Heart right ventricle (tissue), 16 donors: Measurements from ENCODE around the gene TFEB. TPM values are rescaled to one million over a fixed set of nuclear protein-coding genes. Genes with fewer than 3 reads are reported as not detected.

Experiments
- ATAC-seq, 8 donors: fragments of 200-7000 bp; cut with Tn5 transposase; one replicate each; pipeline ENCODE4 v1.9.1; 2020; ENCODE audit warnings: mild to moderate bottlenecking in 8 of 8, moderate library complexity in 8 of 8, moderate number of reproducible peaks in 1 of 8
- DNase-seq, 2 donors: peaks; one replicate each; pipeline ENCODE4 v3.0.0-alpha.2; 2020
- H3K27ac ChIP-seq, 10 donors: fragments of 200-600 bp; sonication (generic) in 2 of 10; one replicate each; pipeline versions ENCODE4 v1.5.0 to v1.8.0; 2020 to 2022; ENCODE audit warnings: mild to moderate bottlenecking in 3 of 10
- H3K27me3 ChIP-seq, 7 donors: fragments of 200-600 bp; one replicate each; pipeline ENCODE4 v1.8.0; 2021 to 2022; ENCODE audit warnings: mild to moderate bottlenecking in 2 of 7
- H3K36me3 ChIP-seq, 9 donors: fragments of 200-600 bp; sonication (generic) in 1 of 9; one replicate each; pipeline versions ENCODE4 v1.5.0 to v1.8.0; 2020 to 2022; ENCODE audit warnings: mild to moderate bottlenecking in 2 of 9
- H3K4me1 ChIP-seq, 9 donors: fragments of 200-600 bp; sonication (generic) in 1 of 9; one replicate each; pipeline versions ENCODE4 v1.5.0 to v1.8.0; 2020 to 2022; ENCODE audit warnings: mild to moderate bottlenecking in 4 of 9
- H3K4me3 ChIP-seq, 10 donors: fragments of 200-600 bp; sonication (generic) in 2 of 10; one replicate each; pipeline versions ENCODE4 v1.5.0 to v1.8.0; 2020 to 2022; ENCODE audit warnings: mild to moderate bottlenecking in 7 of 10, moderate library complexity in 2 of 10
- H3K9me3 ChIP-seq, 11 donors: fragments of 200-600 bp in 10 of 11; sonication (generic) in 2 of 11; one replicate each; pipeline versions ENCODE4 v1.5.0 to v1.8.0; 2013 to 2022; ENCODE audit warnings: mild to moderate bottlenecking in 2 of 11, control low read depth in 1 of 11, moderate library complexity in 1 of 11
- WGBS, 2 donors: extraction: QIAGEN DNeasy Blood & Tissue Kit; methylation state at CpG; one replicate each; pipeline ENCODE4 v1.1.7; 2013; ENCODE audit warnings: inconsistent platforms in 1 of 2; 5-methylcytosine and 5-hydroxymethylcytosine counted together
- intact Hi-C, 10 donors: fragments of 100-400 bp; cut with DNase I; formaldehyde crosslinking; loops; one replicate each; pipeline versions ENCODE4 v1.11.1 to v1.14.2; 2022
- polyA plus RNA-seq, 2 donors: library from polyadenylated mRNA; stranded (reverse); fragments of 200-250 nt; gene quantifications; one replicate each; pipeline ENCODE4 v1.2.3, GENCODE V29; 2013
- total RNA-seq, 10 donors: library from RNA; stranded (reverse); fragmentation: NEBNext Ultra II Directional in 3 of 10; extraction: Animal tissue kit (Norgen Biotek cat#: 25700) in 3 of 10; gene quantifications; one replicate each; pipeline versions ENCODE4 v1.2.1 to v1.2.4, GENCODE V29; 2021 to 2023
- TF ChIP-seq, protein P1 (sequence below), 9 donors: fragments of 200-600 bp; sonication (generic) in 2 of 9; IDR thresholded peaks; one replicate each; pipeline versions ENCODE4 v1.5.0 to v1.8.0; 2021 to 2022; ENCODE audit warnings: antibody characterized with exemption in 9 of 9, mild to moderate bottlenecking in 5 of 9, moderate library complexity in 1 of 9
- donor health status: Arrhythmogenic right ventricular cardiomyopathy.
- donor health status: ischemic (EF 13 %, LVEDD 7.1; RV severe dilation, severe dysfunction).
- donor health status: healthy with polysubstance abuse.
- donor health status: DM: no; HTN: yes; CAD: no.
- donor health status: DM: no; HTN: no; CAD: no.
- donor health status: ischemic (EF 25% LVEDD 6.9; RV normal size, moderate dysfunction).
- donor health status: ischemic (EF 25% LVEDD 5.7; RV mildly dilated, moderate dysfunction).
- donor health status: healthy.
- donor health status: DM: yes; HTN: yes; CAD: no.
- donor health status: Ischemic cardiomyopathy.
- donor health status: ischemic (EF 35%, LVEDD 5.7; RV mildly dilated, moderate dysfunction).
- donor health status: nonischemic (EF 11% LVEDD 7.7; RV severe dilation, severe dysfunction).
- donor health status: DM: yes; HTN: yes; CAD: no.
- donor health status: PGD.
- donor health status: ischemic (EF 29% LVEDD 5.4; RV normal size, mild dysfunction).
- donor health status: nonischemic (EF 23%, LVEDD 6.1; RV moderate dilation, normal function).

Gene TFEB
- total and polyA plus RNA-seq, 12 donors, result 29.2 to 52.3 (median 39.6) TPM

DNA sequence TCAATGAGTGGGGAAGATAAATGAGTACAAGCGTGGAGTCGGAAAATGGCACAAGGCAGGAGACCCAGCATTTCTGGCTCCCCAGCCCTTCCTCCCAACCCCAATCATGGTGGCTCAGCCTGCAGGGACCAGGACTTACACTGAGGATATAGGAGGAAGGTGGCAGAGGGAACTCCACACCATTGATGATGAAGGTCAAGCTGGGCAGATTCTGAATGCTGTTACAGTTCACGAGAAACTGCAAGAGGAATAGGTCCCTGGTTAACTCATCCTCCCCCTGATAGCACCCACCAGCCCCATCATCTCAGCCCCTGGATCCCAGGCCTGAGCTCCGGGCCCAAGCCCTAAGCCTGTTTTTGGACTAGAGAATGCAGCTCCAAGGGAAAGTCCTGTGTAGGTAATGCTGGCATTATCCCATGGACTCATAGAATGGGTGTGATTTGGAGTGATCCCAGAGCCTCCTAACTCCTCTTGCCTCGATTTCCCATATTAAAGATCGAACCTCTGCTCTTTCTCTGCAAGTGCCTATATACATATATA is 2.3 kb upstream of the TFEB start:
- ATAC-seq, result no peak
- no peaks in the 10 kb centered on the region for H3K9me3 ChIP-seq
- DNase-seq, result no peak
- H3K4me1 ChIP-seq, result peaks cover 9 to 22% (median 18%) of the 10 kb centered on the region in 9 donors
- no peaks in the 10 kb centered on the region for H3K27me3 ChIP-seq
- 91 to 92% methylated on average over 6 of the region's 6 CpGs for WGBS, 2 donors
- no peak overlapping the region for H3K4me3 ChIP-seq
- no peak overlapping the region for H3K27ac ChIP-seq
- no peaks in the 10 kb centered on the region for H3K36me3 ChIP-seq
- intact Hi-C loops, result loop anchor here in 4 of 10 donors (5.0 kb wide), 2 partner anchors 40 to 45 kb away; partner anchors contain the start of genes FRS3 (in 3 of the 4) and PRICKLE4 (in 1 of the 4)
- TF ChIP-seq, protein P1, sequence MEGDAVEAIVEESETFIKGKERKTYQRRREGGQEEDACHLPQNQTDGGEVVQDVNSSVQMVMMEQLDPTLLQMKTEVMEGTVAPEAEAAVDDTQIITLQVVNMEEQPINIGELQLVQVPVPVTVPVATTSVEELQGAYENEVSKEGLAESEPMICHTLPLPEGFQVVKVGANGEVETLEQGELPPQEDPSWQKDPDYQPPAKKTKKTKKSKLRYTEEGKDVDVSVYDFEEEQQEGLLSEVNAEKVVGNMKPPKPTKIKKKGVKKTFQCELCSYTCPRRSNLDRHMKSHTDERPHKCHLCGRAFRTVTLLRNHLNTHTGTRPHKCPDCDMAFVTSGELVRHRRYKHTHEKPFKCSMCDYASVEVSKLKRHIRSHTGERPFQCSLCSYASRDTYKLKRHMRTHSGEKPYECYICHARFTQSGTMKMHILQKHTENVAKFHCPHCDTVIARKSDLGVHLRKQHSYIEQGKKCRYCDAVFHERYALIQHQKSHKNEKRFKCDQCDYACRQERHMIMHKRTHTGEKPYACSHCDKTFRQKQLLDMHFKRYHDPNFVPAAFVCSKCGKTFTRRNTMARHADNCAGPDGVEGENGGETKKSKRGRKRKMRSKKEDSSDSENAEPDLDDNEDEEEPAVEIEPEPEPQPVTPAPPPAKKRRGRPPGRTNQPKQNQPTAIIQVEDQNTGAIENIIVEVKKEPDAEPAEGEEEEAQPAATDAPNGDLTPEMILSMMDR (IDR thresholded peaks at IDR 0.05), result no peak

DNA sequence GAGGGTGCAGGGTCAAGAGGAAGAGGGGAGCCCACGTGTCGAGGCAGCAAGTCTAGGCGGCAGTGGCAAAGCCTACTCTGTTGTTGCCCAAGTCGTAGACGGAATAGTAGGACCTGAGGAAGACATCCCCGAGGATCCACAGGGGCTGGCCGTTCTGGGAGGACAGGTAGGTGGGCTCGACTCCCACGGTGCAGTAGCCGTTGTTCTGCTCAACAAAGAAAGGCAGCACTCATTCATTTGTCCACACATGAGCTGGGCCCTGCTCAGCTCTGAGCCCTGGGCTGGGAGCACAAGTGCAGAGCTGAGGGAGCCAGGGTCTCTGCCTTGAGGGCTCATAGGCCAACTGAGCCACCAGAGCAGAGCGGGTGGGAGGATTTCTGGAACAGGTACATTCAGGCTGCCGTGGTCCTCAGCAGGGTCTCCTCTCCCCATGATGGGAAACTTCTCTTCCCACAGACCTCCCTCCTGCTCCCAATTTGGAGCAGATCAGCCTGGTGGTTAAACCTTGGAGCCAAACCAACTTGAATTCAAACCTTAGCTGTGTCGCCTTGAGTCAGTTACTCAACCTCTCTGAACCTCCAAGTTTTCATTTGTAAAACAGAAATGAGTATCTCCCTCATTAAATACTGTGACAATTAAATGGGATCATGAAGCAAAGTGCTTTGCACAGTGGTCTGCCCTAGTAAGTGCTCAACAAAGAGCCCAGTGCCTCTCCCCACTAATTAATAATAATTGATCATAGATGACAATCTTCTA is 1.6 kb upstream of the TFEB start:
- H3K36me3 ChIP-seq, result no peaks in the 10 kb centered on the region
- DNase-seq (no peak), ATAC-seq (no peak)
- TF ChIP-seq, protein P1 (IDR thresholded peaks at IDR 0.05), result no peak
- WGBS, 2 donors, result 82 to 85% methylated on average over 13 of the region's 13 CpGs
- H3K27me3 ChIP-seq, result no peaks in the 10 kb centered on the region
- no peak overlapping the region for H3K4me3 ChIP-seq
- peaks cover 11 to 28% (median 24%) of the 10 kb centered on the region in 9 donors for H3K4me1 ChIP-seq
- intact Hi-C loops, result loop anchor here in 4 of 10 donors (5.0 kb wide), 2 partner anchors 40 to 45 kb away; partner anchors contain the start of genes FRS3 (in 3 of the 4) and PRICKLE4 (in 1 of the 4)
- no peaks in the 10 kb centered on the region for H3K9me3 ChIP-seq
- no peak overlapping the region for H3K27ac ChIP-seq

DNA sequence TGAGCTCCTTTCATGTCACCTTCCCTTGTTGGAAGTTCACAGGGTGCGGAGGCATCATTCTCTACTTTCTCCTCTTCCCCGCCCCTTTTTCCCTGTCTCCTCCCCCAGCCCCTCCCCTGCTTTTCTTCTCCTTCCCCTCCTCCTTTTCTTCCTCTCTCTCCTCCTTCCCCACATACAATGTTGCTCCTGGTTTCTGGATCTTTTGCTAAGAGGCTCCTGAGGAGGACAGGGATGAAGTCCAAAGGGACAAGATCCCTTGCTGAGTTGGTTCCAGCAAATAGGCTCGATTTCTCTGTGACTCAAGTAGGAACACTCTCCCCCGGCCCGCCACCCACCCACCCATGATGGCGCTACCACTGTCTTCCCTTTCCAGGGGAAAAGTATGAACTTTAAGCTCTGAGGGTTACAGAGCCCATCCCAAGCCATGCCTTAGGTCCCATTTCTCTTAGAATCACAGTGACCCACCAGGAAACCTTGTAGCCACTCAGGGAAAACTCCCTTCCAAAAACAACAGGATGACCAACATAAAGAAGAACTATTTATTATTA is 852 bp upstream of the TFEB start:
- intact Hi-C loops, result loop anchor here in 4 of 10 donors (5.0 kb wide), 2 partner anchors 41 to 46 kb away; partner anchors contain the start of genes FRS3 (in 3 of the 4) and PRICKLE4 (in 1 of the 4)
- 59 to 64% methylated on average over 6 of the region's 6 CpGs for WGBS, 2 donors
- Histone ChIP-seq H3K9me3 (no peaks in the 10 kb centered on the region), H3K4me1 (peaks cover 11 to 35% (median 32%) of the 10 kb centered on the region in 9 donors), H3K36me3 (no peaks in the 10 kb centered on the region), H3K27ac (peak overlapping the region in 1 of 10 donors; percentile 100), H3K4me3 (peak overlapping the region in 2 of 10 donors; percentile 97 to 99), H3K27me3 (no peaks in the 10 kb centered on the region)
- TF ChIP-seq, protein P1 (IDR thresholded peaks at IDR 0.05), result no peak
- no peak for ATAC-seq
- no peak for DNase-seq
